Thyroid gland (tissue), 4 donors: Measurements from ENCODE around the gene DTNBP1. TPM values are rescaled to one million over a fixed set of nuclear protein-coding genes. Genes with fewer than 3 reads are reported as not detected.

ENCODE experiments used
- DNase-seq, 2 donors: peaks; one replicate each; pipeline ENCODE4 v3.0.0-alpha.2; 2019
- H3K27ac ChIP-seq, 3 donors: fragments of 200-600 bp; sonication (generic); 1 replicate in 2 of 3; 2 replicates in 1 of 3; pipeline ENCODE4 v1.5.1; 2016 to 2019; ENCODE audit warnings: mild to moderate bottlenecking in 1 of 3, moderate library complexity in 1 of 3
- H3K27me3 ChIP-seq: fragments of 200-600 bp; sonication (generic); one replicate; pipeline ENCODE4 v1.5.1; 2019
- H3K36me3 ChIP-seq, 2 donors: fragments of 200-600 bp; sonication (generic); one replicate each; pipeline ENCODE4 v1.5.1; 2016 to 2019
- H3K4me1 ChIP-seq, 2 donors: fragments of 200-600 bp; sonication (generic); one replicate each; pipeline ENCODE4 v1.5.1; 2017 to 2019
- H3K4me3 ChIP-seq, 3 donors: fragments of 200-600 bp; sonication (generic); replicated peaks in 1 of 3; 1 replicate in 2 of 3; 2 replicates in 1 of 3; pipeline ENCODE4 v1.5.1; 2016; ENCODE audit warnings: mild to moderate bottlenecking in 1 of 3
- H3K9me3 ChIP-seq: fragments of 200-600 bp; sonication (generic); one replicate; pipeline ENCODE4 v1.5.1; 2017
- POLR2A ChIP-seq, 2 donors: fragments of 450-650 bp; IDR thresholded peaks; one replicate each; pipeline ENCODE4 v1.6.1; 2017; ENCODE audit warnings: antibody characterized with exemption in 2 of 2, mild to moderate bottlenecking in 2 of 2, moderate library complexity in 1 of 2
- WGBS, 2 donors: methylation state at CpG; one replicate each; pipeline ENCODE4 v1.1.5; 2017; 5-methylcytosine and 5-hydroxymethylcytosine counted together
- intact Hi-C: fragments of 100-400 bp; cut with DNase I; formaldehyde crosslinking; loops from one replicate; pipeline ENCODE4 v1.15.1; 2023
- total RNA-seq, 4 donors: library from RNA; depleted of rRNA; stranded (reverse); fragments of >200 nt; gene quantifications; one replicate each; pipeline ENCODE4 v1.2.3, GENCODE V29; 2016
- TF ChIP-seq, protein P1 (sequence below), 6 experiments: fragments of 200-600 bp in 3 of 6; fragments of 450-650 bp in 3 of 6; sonication (generic) in 3 of 6; IDR thresholded peaks; one replicate each; pipeline ENCODE4 v1.5.1; 2016 to 2019; ENCODE audit warnings: antibody characterized with exemption in 6 of 6, mild to moderate bottlenecking in 2 of 6, inconsistent platforms in 1 of 6, moderate library complexity in 1 of 6

Gene DTNBP1
- total RNA-seq, 4 donors from 2014 or later, result 10.3 to 19.2 (median 12.2) TPM

DNA sequence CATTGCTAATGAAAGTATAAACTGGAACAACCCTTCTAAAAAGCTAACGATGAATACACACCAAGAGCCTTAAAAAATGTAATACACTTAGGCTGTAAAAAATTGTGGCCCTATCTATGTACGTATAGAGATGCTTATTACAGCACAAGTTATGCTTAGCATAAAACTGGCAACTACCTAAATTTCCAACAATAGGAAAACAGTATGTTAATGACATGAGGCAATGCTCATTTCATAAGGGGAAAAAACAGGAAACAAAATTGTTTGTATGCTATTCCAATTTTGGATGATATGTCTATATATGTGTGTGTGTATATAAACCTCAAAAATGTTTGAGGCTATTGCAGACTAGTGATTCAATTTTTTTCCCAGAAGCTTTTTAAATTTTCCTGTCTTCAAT lies 82.5 kb downstream of the DTNBP1 start:
- Histone ChIP-seq H3K36me3 (no peaks in the 10 kb centered on the region), H3K9me3 (no peaks in the 10 kb centered on the region), H3K4me3 (no peak overlapping the region), H3K27me3 (no peaks in the 10 kb centered on the region), H3K4me1 (peaks cover 0 to 23% of the 10 kb centered on the region in 2 donors), H3K27ac (no peak overlapping the region)
- intact Hi-C loops, result no loop called here
- 92 to 96% methylated on average over 2 of the region's 2 CpGs for WGBS, 2 donors
- TF ChIP-seq POLR2A (IDR thresholded peaks at IDR 0.05), result no peak
- TF ChIP-seq, protein P1, sequence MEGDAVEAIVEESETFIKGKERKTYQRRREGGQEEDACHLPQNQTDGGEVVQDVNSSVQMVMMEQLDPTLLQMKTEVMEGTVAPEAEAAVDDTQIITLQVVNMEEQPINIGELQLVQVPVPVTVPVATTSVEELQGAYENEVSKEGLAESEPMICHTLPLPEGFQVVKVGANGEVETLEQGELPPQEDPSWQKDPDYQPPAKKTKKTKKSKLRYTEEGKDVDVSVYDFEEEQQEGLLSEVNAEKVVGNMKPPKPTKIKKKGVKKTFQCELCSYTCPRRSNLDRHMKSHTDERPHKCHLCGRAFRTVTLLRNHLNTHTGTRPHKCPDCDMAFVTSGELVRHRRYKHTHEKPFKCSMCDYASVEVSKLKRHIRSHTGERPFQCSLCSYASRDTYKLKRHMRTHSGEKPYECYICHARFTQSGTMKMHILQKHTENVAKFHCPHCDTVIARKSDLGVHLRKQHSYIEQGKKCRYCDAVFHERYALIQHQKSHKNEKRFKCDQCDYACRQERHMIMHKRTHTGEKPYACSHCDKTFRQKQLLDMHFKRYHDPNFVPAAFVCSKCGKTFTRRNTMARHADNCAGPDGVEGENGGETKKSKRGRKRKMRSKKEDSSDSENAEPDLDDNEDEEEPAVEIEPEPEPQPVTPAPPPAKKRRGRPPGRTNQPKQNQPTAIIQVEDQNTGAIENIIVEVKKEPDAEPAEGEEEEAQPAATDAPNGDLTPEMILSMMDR (IDR thresholded peaks at IDR 0.05), result no peak
- DNase-seq, result no peak

- intact Hi-C loops, result no loop called here
- Histone ChIP-seq H3K27ac (no peak overlapping the region), H3K27me3 (no peaks in the 10 kb centered on the region), H3K4me1 (peaks cover 5 to 36% of the 10 kb centered on the region in 2 donors), H3K36me3 (no peaks in the 10 kb centered on the region), H3K9me3 (no peaks in the 10 kb centered on the region), H3K4me3 (no peak overlapping the region)
- no peak for DNase-seq
- TF ChIP-seq POLR2A (IDR thresholded peaks at IDR 0.05), result no peak
- TF ChIP-seq, protein P1 (IDR thresholded peaks at IDR 0.05), result no peak
- 91 to 94% methylated on average over 3 of the region's 3 CpGs for WGBS, 2 donors
Measured at GRCh38 chr6:15578716-15579391, 84.0 kb downstream of the DTNBP1 start.

DNA sequence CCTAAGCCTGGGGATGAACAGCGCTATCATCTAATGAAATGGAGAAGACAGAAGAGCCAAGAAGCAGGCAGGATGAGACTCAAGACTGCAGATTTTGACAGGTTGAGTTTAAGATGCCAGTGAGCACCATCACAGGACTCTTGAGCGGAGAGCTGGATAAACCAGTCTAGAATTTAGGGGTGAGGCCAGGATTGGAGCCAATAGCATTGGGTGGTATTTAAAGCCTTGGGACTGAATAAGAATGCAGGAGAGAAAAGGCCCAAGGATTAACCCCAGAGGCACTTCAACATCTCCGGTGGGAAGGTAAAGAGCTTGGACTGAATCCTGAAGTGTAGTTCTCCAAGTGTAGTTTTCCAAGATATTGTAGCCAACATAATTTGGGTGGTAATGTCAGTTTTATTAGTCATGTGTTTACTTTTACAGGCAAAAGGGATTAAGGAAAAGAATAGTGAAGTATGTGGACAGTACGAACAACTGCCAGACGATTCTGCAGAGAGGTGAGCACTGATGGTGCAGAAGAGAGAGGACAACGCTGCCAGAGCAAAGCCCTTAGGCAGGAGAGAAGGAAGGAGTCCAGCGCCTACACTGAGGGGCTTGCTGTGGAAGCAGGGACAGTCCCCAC lies 85.2 kb downstream of the DTNBP1 start:
- H3K9me3 ChIP-seq, result no peaks in the 10 kb centered on the region
- H3K4me1 ChIP-seq, result peaks cover 5 to 41% of the 10 kb centered on the region in 2 donors
- H3K27ac ChIP-seq, result no peak overlapping the region
- no peaks in the 10 kb centered on the region for H3K27me3 ChIP-seq
- TF ChIP-seq POLR2A (IDR thresholded peaks at IDR 0.05), result no peak
- TF ChIP-seq, protein P1 (IDR thresholded peaks at IDR 0.05), result no peak
- intact Hi-C loops, result no loop called here
- 54 to 62% methylated on average over 7 of the region's 7 CpGs for WGBS, 2 donors
- H3K36me3 ChIP-seq, result no peaks in the 10 kb centered on the region
- no peak overlapping the region for H3K4me3 ChIP-seq
- DNase-seq, result no peak

DNA sequence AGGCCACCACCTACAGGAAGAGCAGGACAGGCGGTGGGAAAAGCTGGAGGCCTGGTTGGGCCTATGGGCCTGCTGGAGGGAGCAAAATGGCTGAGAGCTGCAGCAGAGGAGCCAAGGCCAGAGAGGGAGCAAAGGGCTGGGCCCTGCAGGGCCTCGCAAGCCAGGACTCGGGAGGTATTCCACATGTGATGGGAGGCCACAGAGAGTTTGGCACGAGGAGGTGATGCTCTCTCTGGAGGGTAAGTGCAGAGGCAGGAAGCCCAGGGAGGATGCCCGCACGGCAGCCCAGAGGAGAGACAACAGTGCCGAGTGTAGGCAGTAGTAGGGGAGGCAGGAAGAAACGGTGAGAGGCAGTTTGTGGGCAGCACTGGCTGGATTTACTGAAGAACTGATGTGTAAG lies 85.7 kb downstream of the DTNBP1 start:
- 83 to 87% methylated on average over 8 of the region's 8 CpGs for WGBS, 2 donors
- peaks cover 5 to 41% of the 10 kb centered on the region in 2 donors for H3K4me1 ChIP-seq

GRCh38 chr6:15575357-15576033 lies 87.3 kb downstream of the DTNBP1 start:
- Histone ChIP-seq H3K4me1 (peaks cover 5 to 41% of the 10 kb centered on the region in 2 donors), H3K36me3 (no peaks in the 10 kb centered on the region), H3K9me3 (no peaks in the 10 kb centered on the region), H3K4me3 (no peak overlapping the region), H3K27ac (no peak overlapping the region), H3K27me3 (no peaks in the 10 kb centered on the region)
- intact Hi-C loops, result no loop called here
- no peak for DNase-seq
- no peak for TF ChIP-seq POLR2A (IDR thresholded peaks at IDR 0.05)
- TF ChIP-seq, protein P1 (IDR thresholded peaks at IDR 0.05), result no peak
- 91 to 95% methylated on average over 5 of the region's 5 CpGs for WGBS, 2 donors

More for the DNA sequence above, 85.7 kb downstream of the DTNBP1 start:
- intact Hi-C loops, result no loop called here
- Histone ChIP-seq H3K27ac (no peak overlapping the region), H3K27me3 (no peaks in the 10 kb centered on the region), H3K9me3 (no peaks in the 10 kb centered on the region), H3K36me3 (no peaks in the 10 kb centered on the region), H3K4me3 (no peak overlapping the region)
- no peak for TF ChIP-seq POLR2A (IDR thresholded peaks at IDR 0.05)
- no peak for DNase-seq
